ENCODE measurements around the gene FRRS1.
"Not testable (repeated sequence)": the region's sequence is repeated elsewhere in the genome, so short reads cannot be mapped to it uniquely, and the experiment has no call there.

Gene FRRS1

DNA sequence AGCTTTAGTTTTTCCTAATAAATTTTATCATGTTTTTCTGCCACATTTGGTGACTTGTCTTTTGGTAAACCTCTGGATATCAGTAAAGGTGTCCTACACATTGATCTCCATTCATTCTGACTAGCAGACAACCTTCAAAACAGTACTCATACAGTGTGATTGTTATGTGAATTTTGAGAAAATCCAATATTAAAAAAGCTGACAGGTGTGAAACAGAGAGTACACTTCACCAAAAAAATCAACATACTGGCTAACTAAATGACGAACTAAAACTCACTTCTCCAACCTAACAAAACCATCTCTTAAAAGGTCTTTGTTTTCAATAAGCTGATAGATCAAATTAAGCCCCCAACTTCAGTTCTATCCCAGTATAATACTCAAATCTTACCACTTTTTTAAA, 1.5 kb downstream of the FRRS1 start:
- DNase-seq (ENCODE audit: low spot score): no peak

DNA sequence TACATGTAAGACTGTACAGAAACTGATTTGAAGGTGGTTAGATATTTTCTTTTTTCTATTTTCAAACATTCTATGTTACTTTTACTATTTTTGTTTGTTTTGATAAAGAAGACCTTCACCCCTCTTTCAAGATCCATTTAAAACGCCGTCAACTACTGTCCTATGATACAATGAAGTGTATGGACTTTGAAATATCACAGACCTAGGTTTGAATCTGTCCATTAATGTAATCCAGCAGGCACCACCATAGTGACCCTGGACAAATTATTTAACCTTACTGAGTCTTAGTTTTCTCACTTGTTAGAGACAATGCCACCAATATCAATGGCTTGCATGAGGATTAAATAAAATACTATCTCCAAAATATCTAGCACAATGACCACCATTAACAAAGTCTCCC, 2.0 kb downstream of the FRRS1 start:
- no peak for DNase-seq (ENCODE audit: low spot score)

GRCh38 chr1:99763956-99764355, 2.5 kb downstream of the FRRS1 start:
- no peak for DNase-seq (ENCODE audit: low spot score)

DNA sequence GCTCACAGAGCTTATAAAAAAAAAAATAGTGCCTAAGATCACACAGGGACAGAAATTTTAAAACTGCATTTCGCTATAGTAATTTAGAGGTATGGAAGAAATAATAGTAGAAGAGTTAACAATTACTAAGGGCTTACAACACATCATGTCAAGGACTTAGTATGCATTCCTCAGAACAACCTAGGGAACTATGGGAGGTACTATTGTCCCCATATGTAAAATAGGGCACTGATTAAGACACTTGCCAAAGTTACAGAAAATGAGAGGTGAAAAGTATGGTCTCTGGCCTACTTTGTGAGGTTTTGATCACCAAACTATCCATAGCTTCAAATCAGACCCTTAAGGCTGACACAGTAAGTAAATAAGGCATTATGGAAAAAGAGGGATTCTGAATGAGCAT, 4.7 kb downstream of the FRRS1 start:
- DNase-seq (ENCODE audit: low spot score): no peak

DNA sequence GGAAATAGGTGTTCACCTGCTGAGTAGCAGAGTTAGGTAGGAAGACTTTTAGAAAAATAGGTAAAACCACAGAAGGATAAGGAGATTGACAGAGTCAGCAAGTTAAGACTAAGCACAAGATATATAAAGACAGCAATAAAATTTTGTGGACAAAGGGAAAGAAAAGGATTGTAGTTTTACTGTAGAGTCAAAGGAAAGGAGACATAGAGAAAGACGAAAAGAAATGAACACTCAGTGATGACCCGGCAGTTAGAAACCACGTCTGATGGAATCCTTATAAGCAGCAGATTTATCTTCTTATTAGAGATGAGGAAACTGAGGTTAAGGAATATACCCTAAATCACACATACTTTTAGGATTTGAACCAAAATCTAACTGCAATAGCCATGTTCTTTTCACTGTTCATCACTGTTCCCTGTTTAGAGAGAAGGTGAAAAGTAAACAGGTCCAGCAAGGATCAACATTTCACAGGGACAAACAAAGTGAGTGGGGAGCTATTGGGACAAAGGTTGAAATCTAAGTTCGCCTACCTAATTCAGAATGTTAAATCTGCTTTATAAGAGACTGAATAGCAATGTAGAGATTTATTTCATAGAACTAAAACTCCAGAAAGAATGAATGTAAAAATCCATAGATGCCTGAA, 6.8 kb downstream of the FRRS1 start:
- no peak for DNase-seq (ENCODE audit: low spot score)

GRCh38 chr1:99758686-99759517, 7.5 kb downstream of the FRRS1 start:
- not testable (repeated sequence) for DNase-seq (ENCODE audit: low spot score)

DNA sequence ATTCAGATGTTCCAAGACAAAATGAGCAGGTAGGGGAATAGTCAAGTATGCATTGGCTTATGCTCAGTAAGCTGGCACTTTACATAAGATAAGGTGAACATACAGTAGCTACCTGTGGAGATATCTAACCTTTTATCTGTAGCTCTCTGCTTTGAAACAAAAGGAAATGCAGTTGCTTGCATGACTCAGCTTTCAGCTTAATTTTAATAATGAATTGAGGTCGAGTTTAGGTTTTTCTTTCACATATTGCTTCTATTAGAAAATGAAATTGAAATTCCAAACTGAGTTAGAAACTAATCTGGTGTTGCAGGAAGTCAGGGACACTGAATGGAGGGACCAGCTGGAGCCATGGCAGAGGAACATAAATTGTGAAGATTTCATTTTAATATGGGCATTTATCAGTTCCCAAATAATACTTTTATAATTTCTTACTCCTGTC, 8.3 kb downstream of the FRRS1 start:
- no peak for DNase-seq (ENCODE audit: low spot score)

DNA sequence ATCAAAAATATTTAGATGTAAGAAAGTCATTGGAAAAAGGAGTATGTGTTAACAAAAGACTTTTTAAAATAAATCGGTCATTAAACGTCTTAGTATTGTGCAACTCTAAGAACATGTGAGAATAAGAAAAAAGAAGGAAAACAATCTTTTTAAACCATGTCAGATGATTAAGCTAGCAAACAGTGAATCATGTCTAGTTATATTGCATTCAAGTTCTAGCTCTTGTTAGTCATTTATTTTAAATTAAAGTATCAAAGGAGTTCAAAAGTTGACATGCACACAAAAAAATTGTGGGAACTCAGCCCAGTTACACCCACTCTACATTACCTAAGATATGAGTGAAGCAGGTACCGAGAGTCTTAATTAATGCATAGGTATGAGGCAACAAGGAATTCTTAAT, 9.8 kb downstream of the FRRS1 start:
- DNase-seq (ENCODE audit: low spot score): no peak

DNA sequence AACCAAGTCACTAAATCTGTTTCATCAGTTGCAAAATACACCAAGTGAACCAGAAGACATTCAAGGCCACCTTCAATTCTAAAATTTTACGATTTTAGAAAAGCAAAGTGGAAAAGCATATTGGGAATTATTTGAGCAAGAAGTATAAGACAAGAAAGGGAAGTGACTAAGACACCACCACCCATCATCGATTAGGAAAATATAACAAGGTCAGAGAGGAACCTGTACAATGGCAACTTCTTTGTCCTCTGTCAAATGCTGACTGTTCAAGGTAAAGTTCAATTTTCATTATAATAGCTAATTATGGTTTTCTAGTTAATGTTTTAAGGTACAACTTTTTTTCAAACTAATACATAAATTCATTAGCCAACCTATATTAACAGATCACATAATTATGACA, 10.8 kb downstream of the FRRS1 start:
- DNase-seq (ENCODE audit: low spot score): no peak

GRCh38 chr1:99754697-99755096, 11.7 kb downstream of the FRRS1 start:
- DNase-seq (ENCODE audit: low spot score): no peak

GRCh38 chr1:99754055-99754626, 12.3 kb downstream of the FRRS1 start:
- no peak for DNase-seq (ENCODE audit: low spot score)

DNA sequence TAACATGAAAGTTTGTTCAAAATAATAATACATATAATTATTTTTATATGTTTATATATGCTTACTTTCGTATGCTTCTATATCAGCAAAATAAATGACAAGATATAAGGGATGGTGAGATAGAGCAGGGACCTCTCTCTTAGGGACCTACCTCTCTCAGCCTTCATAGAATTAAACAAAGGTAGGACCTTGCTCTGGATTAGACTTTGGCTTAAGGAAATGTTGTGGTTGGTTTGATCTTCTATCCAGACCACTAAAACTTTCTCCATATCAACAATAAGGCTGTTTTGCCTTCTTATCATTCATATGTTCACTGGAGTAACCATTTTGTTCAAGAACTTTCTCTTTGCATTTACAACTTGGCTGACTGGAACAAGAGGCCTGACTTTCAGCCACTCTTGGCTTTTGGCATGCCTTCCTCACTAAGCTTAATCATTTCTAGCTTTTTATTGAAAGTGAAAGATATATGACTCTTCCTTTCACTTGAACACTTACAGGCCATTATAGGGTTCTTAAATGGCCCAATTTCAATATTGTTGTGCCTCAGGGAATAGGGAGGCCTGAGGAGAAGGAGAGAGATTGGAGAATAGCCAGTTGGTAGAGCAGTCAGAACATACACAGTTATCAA, 14.4 kb downstream of the FRRS1 start:
- no peak for DNase-seq (ENCODE audit: low spot score)

GRCh38 chr1:99749504-99750347, 16.7 kb downstream of the FRRS1 start:
- no peak for DNase-seq (ENCODE audit: low spot score)

DNA sequence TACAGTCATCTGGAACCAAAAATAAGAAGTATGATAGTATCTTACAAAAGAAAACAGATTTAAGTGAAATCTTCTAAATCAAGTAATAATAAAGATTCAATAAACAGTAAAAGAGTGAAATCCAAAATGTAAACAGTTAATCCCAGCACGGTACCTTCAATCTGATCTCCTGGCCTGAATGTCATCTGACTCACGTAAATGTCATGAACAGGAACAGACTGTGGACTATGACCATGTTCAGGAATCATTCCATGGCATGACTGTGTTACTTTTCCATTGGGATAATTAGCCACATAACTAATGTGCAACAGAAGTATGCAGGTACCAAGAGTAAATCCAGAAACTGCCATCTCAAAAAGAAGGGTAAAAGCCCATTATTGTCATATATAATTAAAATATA, 18.0 kb downstream of the FRRS1 start:
- peak; percentile 6 for DNase-seq (ENCODE audit: low spot score)

DNA sequence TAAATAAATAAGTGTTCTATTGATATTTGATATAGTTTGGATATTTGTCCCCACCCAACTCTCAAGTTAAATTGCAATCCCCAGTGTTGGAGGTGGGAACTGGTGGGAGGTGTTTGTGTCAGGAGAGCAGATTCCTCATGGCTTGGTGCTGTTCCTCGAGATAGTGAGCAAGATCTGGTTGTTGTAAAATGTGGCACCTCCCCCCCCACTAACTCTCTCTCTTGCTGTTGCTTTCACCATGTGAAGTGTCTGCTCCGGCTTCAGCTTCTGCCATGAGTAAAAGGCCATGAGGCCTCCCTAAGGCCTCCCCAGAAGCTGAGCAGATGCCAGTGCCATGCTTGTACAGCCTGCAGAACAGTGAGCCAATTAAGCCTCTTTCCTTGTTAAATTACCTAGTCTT, 20.8 kb downstream of the FRRS1 start:
- DNase-seq (ENCODE audit: low spot score): no peak

GRCh38 chr1:99745061-99745460, 21.4 kb downstream of the FRRS1 start:
- no peak for DNase-seq (ENCODE audit: low spot score)

GRCh38 chr1:99740141-99740540, 26.3 kb downstream of the FRRS1 start:
- no peak for DNase-seq (ENCODE audit: low spot score)

- peak; percentile 47 for DNase-seq (ENCODE audit: low spot score)
Observed at GRCh38 chr1:99738858-99739465, 27.5 kb downstream of the FRRS1 start.

GRCh38 chr1:99737016-99737415, 29.4 kb downstream of the FRRS1 start:
- DNase-seq (ENCODE audit: low spot score): peak; percentile 20

DNA sequence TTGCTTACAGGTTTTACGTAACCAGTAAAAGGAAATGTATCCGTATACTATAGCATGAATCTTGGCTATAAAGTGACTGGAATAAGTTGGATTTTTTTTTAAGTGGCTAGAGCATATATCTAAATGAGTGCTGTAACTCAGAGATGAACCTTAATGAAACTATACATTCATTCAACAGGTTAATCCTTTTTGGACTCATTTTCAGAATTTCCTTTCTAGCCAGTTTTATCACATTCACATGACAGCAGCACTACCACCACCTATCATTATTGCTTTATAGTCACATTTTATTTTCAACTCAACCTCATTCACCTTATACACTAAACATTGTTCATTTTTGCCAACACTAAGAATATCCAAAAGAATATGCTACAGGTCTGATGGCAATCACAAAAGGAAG, 30.6 kb downstream of the FRRS1 start:
- DNase-seq (ENCODE audit: low spot score): no peak

GRCh38 chr1:99731384-99731783, 35.1 kb downstream of the FRRS1 start:
- no peak for DNase-seq (ENCODE audit: low spot score)

Data from HuH-7 (cell line).